GM23338 (cell line): Measurements from ENCODE around the gene MED13L. TPM values are rescaled to one million over a fixed set of nuclear protein-coding genes. Genes with fewer than 3 reads are reported as not detected.

ENCODE experiments used
- ATAC-seq: fragments of 200-7000 bp; cut with Tn5 transposase; 3 replicates; pipeline ENCODE4 v1.9.1; 2020
- DNase-seq: peaks from one replicate; pipeline ENCODE4 v3.0.0-alpha.2; 2015; ENCODE audit warnings: low spot score
- H2AFZ ChIP-seq: fragments of 200-600 bp; sonication (generic); 2 replicates; pipeline ENCODE4 v1.8.0; 2016; ENCODE audit warnings: antibody characterized with exemption, mild to moderate bottlenecking, moderate library complexity
- H3F3A ChIP-seq: fragments of 200-600 bp; sonication (generic); replicated peaks from 2 replicates; pipeline ENCODE4 v1.8.0; 2017; ENCODE audit warnings: antibody characterized with exemption, mixed run types, low read depth
- H3K27ac ChIP-seq: fragments of 200-600 bp; sonication (generic); 2 replicates; pipeline ENCODE4 v1.6.1; 2016; ENCODE audit warnings: low read depth
- H3K27me3 ChIP-seq: fragments of 200-600 bp; sonication (generic); 2 replicates; pipeline ENCODE4 v1.8.0; 2016; ENCODE audit warnings: mild to moderate bottlenecking, mixed run types, moderate library complexity; ENCODE audit not compliant: insufficient read depth
- H3K36me3 ChIP-seq: fragments of 200-600 bp; sonication (generic); 2 replicates; pipeline ENCODE4 v1.8.0; 2016; ENCODE audit warnings: mild to moderate bottlenecking; ENCODE audit not compliant: insufficient read depth
- H3K4me1 ChIP-seq: fragments of 200-600 bp; sonication (generic); 2 replicates; pipeline ENCODE4 v1.8.0; 2016; ENCODE audit warnings: mild to moderate bottlenecking, moderate library complexity; ENCODE audit not compliant: insufficient read depth
- H3K4me2 ChIP-seq: fragments of 200-600 bp; sonication (generic); 2 replicates; pipeline ENCODE4 v1.7.1; 2017; ENCODE audit warnings: mixed run types
- H3K4me3 ChIP-seq: fragments of 200-600 bp; sonication (generic); 2 replicates; pipeline ENCODE4 v1.6.1; 2016; ENCODE audit warnings: mixed run types
- H3K79me2 ChIP-seq: fragments of 200-600 bp; sonication (generic); replicated peaks from 2 replicates; pipeline ENCODE4 v1.8.0; 2017; ENCODE audit warnings: mild to moderate bottlenecking; ENCODE audit not compliant: insufficient read depth
- H3K9me2 ChIP-seq: fragments of 200-600 bp; sonication (generic); 2 replicates; pipeline ENCODE4 v1.8.0; 2017; ENCODE audit not compliant: insufficient read depth
- H4K20me1 ChIP-seq: fragments of 200-600 bp; sonication (generic); replicated peaks from 2 replicates; pipeline ENCODE4 v1.8.0; 2017; ENCODE audit warnings: mild to moderate bottlenecking; ENCODE audit not compliant: insufficient read depth
- H3K27ac Mint-ChIP-seq: 2 replicates; pipeline ENCODE4 v1.8.0; 2020; ENCODE audit warnings: inconsistent platforms, mild to moderate bottlenecking, moderate library complexity, mixed read lengths
- H3K27me3 Mint-ChIP-seq: 3 replicates; pipeline ENCODE4 v1.8.0; 2022; ENCODE audit warnings: low read depth, mild to moderate bottlenecking, moderate library complexity, mixed read lengths, inconsistent platforms; ENCODE audit not compliant: insufficient read depth, poor library complexity
- H3K36me3 Mint-ChIP-seq: 3 replicates; pipeline ENCODE4 v1.8.0; 2021; ENCODE audit warnings: low read depth, mild to moderate bottlenecking, inconsistent platforms, moderate library complexity, mixed read lengths
- H3K4me1 Mint-ChIP-seq: 3 replicates; pipeline ENCODE4 v1.8.0; 2020; ENCODE audit warnings: mild to moderate bottlenecking, inconsistent platforms, mixed read lengths
- H3K4me3 Mint-ChIP-seq: 3 replicates; pipeline ENCODE4 v1.8.0; 2021; ENCODE audit warnings: moderate library complexity, mild to moderate bottlenecking, inconsistent platforms, mixed read lengths
- H3K9me3 Mint-ChIP-seq: 3 replicates; pipeline ENCODE4 v1.8.0; 2020; ENCODE audit warnings: moderate library complexity, mild to moderate bottlenecking, inconsistent platforms, mixed read lengths
- ETS1 ChIP-seq: IDR thresholded peaks from 2 replicates; pipeline ENCODE4 v1.6.1; 2016; ENCODE audit warnings: antibody characterized with exemption
- EZH2 ChIP-seq: fragments of 200-600 bp; sonication (generic); IDR thresholded peaks from one replicate; pipeline ENCODE4 v1.8.0; 2017; ENCODE audit warnings: antibody characterized with exemption, mild to moderate bottlenecking, low read depth; ENCODE audit not compliant: unreplicated experiment
- EZH2phosphoT487 ChIP-seq: fragments of 200-600 bp; sonication (generic); IDR thresholded peaks from one replicate; pipeline ENCODE4 v1.8.1; 2018; ENCODE audit warnings: antibody characterized with exemption; ENCODE audit not compliant: unreplicated experiment
- JUNB ChIP-seq: IDR thresholded peaks from one replicate; pipeline ENCODE4 v1.6.1; 2016; ENCODE audit warnings: antibody characterized with exemption; ENCODE audit not compliant: unreplicated experiment
- NANOG ChIP-seq: IDR thresholded peaks from 2 replicates; pipeline ENCODE4 v1.6.1; 2016; ENCODE audit warnings: antibody characterized with exemption, borderline replicate concordance
- POLR2AphosphoS5 ChIP-seq: IDR thresholded peaks from 2 replicates; pipeline ENCODE4 v1.6.1; 2016; ENCODE audit warnings: antibody characterized with exemption, low read depth
- STAT1 ChIP-seq: IDR thresholded peaks from one replicate; pipeline ENCODE4 v1.6.1; 2016; ENCODE audit warnings: antibody characterized with exemption; ENCODE audit not compliant: unreplicated experiment
- ZNF114 ChIP-seq: fragments of 250-450 bp; sonication (Bioruptor Pico); IDR thresholded peaks from 2 replicates; pipeline ENCODE4 v1.5.0; 2020; ENCODE audit warnings: mild to moderate bottlenecking, moderate library complexity
- ZNF331 ChIP-seq: fragments of 250-450 bp; sonication (Bioruptor Pico); IDR thresholded peaks from 2 replicates; pipeline ENCODE4 v1.5.0; 2020; ENCODE audit warnings: low read depth, mild to moderate bottlenecking, moderate library complexity
- polyA plus RNA-seq: library from polyadenylated mRNA; unstranded; fragments of >200 nt; fragmentation: Nextera tagmentation; extraction: Ambion mirVana; gene quantifications from 2 replicates; pipeline ENCODE4 v1.2.1, GENCODE V29; 2016
- total RNA-seq: library from RNA; depleted of rRNA; stranded (reverse); fragments of >200 nt; shearing (Covaris generic); gene quantifications from 2 replicates; pipeline ENCODE4 v1.2.3, GENCODE V29; 2014
- TF ChIP-seq, protein P1 (sequence below): fragments of 250-450 bp; sonication (Bioruptor Pico); IDR thresholded peaks from 2 replicates; pipeline ENCODE4 v1.5.0; 2020; ENCODE audit warnings: mild to moderate bottlenecking, moderate library complexity

The MED13L gene
- total and polyA plus RNA-seq, 2 experiments from 2014 or later: 20.9 to 73.6 TPM

DNA sequence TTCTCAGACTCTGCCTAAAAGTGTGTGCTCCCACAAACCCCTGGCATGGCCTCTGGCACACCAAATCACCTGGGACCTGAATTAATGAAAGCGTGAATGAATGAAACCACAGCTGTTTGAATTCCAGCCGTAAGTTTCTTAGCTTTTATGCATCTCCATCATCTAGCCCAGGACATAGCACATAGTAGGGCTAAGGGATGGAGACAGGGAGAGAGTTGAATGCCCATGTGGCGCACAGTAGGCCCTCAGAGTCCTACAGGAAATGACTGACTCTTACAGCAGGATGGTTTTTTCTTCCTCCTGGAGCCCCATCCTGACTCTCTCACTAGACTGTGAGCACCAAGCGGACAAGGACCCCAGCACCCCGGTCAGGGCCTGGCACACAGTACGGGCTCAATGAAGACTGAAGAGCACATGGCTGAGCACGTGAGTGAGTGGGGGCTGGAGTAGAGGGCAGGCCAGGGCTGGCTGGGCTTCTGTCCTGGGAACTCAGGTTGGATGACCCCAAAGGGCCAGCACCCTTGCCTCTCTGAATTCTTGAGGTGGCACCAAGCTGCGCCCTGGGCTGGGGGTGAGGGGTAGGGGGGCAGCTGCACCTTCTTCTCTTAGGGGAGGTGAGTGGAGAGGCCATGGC lies 351.3 kb downstream of the MED13L start:
- H3K9me2 ChIP-seq: no peaks in the 10 kb centered on the region
- no peaks in the 10 kb centered on the region for H3F3A ChIP-seq
- DNase-seq: no peak

GRCh38 chr12:115923851-115924250 lies 353.6 kb downstream of the MED13L start:
- Histone ChIP-seq H3K79me2 (no peaks in the 10 kb centered on the region), H3K4me3 (no peak overlapping the region), H4K20me1 (no peaks in the 10 kb centered on the region), H3K4me2 (no peak overlapping the region), H3F3A (no peaks in the 10 kb centered on the region), H3K36me3 (no peaks in the 10 kb centered on the region), H2AFZ (no peak overlapping the region), H3K9me2 (no peaks in the 10 kb centered on the region), H3K4me1 (no peaks in the 10 kb centered on the region), H3K27me3 (no peaks in the 10 kb centered on the region), H3K27ac (no peak overlapping the region)
- TF ChIP-seq STAT1 (no peak), EZH2 (no peak), ZNF114 (CRISPR knock-in tag) (no peak), EZH2phosphoT487 (no peak), POLR2AphosphoS5 (no peak)
- TF ChIP-seq, protein P1, sequence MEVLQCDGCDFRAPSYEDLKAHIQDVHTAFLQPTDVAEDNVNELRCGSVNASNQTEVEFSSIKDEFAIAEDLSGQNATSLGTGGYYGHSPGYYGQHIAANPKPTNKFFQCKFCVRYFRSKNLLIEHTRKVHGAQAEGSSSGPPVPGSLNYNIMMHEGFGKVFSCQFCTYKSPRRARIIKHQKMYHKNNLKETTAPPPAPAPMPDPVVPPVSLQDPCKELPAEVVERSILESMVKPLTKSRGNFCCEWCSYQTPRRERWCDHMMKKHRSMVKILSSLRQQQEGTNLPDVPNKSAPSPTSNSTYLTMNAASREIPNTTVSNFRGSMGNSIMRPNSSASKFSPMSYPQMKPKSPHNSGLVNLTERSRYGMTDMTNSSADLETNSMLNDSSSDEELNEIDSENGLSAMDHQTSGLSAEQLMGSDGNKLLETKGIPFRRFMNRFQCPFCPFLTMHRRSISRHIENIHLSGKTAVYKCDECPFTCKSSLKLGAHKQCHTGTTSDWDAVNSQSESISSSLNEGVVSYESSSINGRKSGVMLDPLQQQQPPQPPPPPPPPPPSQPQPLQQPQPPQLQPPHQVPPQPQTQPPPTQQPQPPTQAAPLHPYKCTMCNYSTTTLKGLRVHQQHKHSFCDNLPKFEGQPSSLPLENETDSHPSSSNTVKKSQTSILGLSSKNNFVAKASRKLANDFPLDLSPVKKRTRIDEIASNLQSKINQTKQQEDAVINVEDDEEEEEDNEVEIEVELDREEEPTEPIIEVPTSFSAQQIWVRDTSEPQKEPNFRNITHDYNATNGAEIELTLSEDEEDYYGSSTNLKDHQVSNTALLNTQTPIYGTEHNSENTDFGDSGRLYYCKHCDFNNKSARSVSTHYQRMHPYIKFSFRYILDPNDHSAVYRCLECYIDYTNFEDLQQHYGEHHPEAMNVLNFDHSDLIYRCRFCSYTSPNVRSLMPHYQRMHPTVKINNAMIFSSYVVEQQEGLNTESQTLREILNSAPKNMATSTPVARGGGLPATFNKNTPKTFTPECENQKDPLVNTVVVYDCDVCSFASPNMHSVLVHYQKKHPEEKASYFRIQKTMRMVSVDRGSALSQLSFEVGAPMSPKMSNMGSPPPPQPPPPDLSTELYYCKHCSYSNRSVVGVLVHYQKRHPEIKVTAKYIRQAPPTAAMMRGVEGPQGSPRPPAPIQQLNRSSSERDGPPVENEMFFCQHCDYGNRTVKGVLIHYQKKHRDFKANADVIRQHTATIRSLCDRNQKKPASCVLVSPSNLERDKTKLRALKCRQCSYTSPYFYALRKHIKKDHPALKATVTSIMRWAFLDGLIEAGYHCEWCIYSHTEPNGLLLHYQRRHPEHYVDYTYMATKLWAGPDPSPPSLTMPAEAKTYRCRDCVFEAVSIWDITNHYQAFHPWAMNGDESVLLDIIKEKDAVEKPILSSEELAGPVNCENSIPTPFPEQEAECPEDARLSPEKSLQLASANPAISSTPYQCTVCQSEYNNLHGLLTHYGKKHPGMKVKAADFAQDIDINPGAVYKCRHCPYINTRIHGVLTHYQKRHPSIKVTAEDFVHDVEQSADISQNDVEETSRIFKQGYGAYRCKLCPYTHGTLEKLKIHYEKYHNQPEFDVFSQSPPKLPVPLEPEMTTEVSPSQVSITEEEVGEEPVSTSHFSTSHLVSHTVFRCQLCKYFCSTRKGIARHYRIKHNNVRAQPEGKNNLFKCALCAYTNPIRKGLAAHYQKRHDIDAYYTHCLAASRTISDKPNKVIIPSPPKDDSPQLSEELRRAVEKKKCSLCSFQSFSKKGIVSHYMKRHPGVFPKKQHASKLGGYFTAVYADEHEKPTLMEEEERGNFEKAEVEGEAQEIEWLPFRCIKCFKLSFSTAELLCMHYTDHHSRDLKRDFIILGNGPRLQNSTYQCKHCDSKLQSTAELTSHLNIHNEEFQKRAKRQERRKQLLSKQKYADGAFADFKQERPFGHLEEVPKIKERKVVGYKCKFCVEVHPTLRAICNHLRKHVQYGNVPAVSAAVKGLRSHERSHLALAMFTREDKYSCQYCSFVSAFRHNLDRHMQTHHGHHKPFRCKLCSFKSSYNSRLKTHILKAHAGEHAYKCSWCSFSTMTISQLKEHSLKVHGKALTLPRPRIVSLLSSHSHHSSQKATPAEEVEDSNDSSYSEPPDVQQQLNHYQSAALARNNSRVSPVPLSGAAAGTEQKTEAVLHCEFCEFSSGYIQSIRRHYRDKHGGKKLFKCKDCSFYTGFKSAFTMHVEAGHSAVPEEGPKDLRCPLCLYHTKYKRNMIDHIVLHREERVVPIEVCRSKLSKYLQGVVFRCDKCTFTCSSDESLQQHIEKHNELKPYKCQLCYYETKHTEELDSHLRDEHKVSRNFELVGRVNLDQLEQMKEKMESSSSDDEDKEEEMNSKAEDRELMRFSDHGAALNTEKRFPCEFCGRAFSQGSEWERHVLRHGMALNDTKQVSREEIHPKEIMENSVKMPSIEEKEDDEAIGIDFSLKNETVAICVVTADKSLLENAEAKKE: no peak
- DNase-seq (no peak), ATAC-seq (no peak)
- no peaks in the 10 kb centered on the region; the same call in 2 of the 3 replicates for H3K4me1 Mint-ChIP-seq
- H3K9me3 Mint-ChIP-seq: peaks cover 36% of the 10 kb centered on the region
- no peak overlapping the region for H3K27ac Mint-ChIP-seq
- peaks cover 15% of the 10 kb centered on the region for H3K27me3 Mint-ChIP-seq
- H3K36me3 Mint-ChIP-seq: peaks cover 18% of the 10 kb centered on the region
- no peak overlapping the region for H3K4me3 Mint-ChIP-seq

More for the DNA sequence above, 351.3 kb downstream of the MED13L start:
- Histone ChIP-seq H3K4me1 (no peaks in the 10 kb centered on the region), H3K79me2 (no peaks in the 10 kb centered on the region), H3K27me3 (no peaks in the 10 kb centered on the region), H4K20me1 (no peaks in the 10 kb centered on the region), H3K36me3 (no peaks in the 10 kb centered on the region), H3K4me3 (no peak overlapping the region), H3K27ac (no peak overlapping the region), H3K4me2 (no peak overlapping the region), H2AFZ (no peak overlapping the region)
- H3K4me1 Mint-ChIP-seq: no peaks in the 10 kb centered on the region; the same call in 2 of the 3 replicates
- ATAC-seq: no peak
- H3K9me3 Mint-ChIP-seq: peaks cover 31% of the 10 kb centered on the region
- no peak overlapping the region for H3K4me3 Mint-ChIP-seq
- H3K27ac Mint-ChIP-seq: no peak overlapping the region
- peaks cover 16% of the 10 kb centered on the region for H3K36me3 Mint-ChIP-seq
- TF ChIP-seq POLR2AphosphoS5 (no peak), NANOG (no peak), JUNB (no peak), ETS1 (no peak), STAT1 (no peak), ZNF331 (CRISPR knock-in tag) (no peak), EZH2 (no peak)
- peaks cover 15% of the 10 kb centered on the region for H3K27me3 Mint-ChIP-seq
